ENCODE data around the gene LRRC8E. TPM values are rescaled to one million over a fixed set of nuclear protein-coding genes. Genes with fewer than 3 reads are reported as not detected.

LRRC8E gene
- total RNA-seq, 2 donors from 2014 or later, result 2.9 to 4.0 TPM

GRCh38 chr19:7843521-7843920 is 44.8 kb upstream of the LRRC8E start:
- H3K9ac ChIP-seq (ENCODE audit: low read depth in 2 of 2, low read length in 2 of 2), result no peak overlapping the region
- no peaks in the 10 kb centered on the region for H3K4me1 ChIP-seq
- no peak for TF ChIP-seq CTCF (IDR thresholded peaks at IDR 0.05)
- H3K36me3 ChIP-seq, result no peaks in the 10 kb centered on the region
- no peak for DNase-seq
- H3K9me3 ChIP-seq, result no peaks in the 10 kb centered on the region
- no peak overlapping the region for H3K4me3 ChIP-seq
- intact Hi-C loops (cut with DNase I), result no loop called here
- no peaks in the 10 kb centered on the region for H3K27me3 ChIP-seq
- H3K27ac ChIP-seq, result no peak overlapping the region

- intact Hi-C loops (cut with DNase I), result no loop called here
- H3K9ac ChIP-seq (ENCODE audit: low read depth in 2 of 2, low read length in 2 of 2), result no peak overlapping the region
- no peak for TF ChIP-seq CTCF (IDR thresholded peaks at IDR 0.05)
- H3K36me3 ChIP-seq, result no peaks in the 10 kb centered on the region
- H3K9me3 ChIP-seq, result no peaks in the 10 kb centered on the region
- no peaks in the 10 kb centered on the region for H3K4me1 ChIP-seq
- H3K27me3 ChIP-seq, result no peaks in the 10 kb centered on the region
- DNase-seq, result no peak
- H3K4me3 ChIP-seq, result no peak overlapping the region
- no peak overlapping the region for H3K27ac ChIP-seq
These were observed 43.9 kb upstream of the LRRC8E start for GRCh38 chr19:7844405-7844804.

GRCh38 chr19:7844951-7845350 is 43.4 kb upstream of the LRRC8E start:
- H3K36me3 ChIP-seq, result no peaks in the 10 kb centered on the region
- TF ChIP-seq CTCF (IDR thresholded peaks at IDR 0.05), result no peak
- H3K9me3 ChIP-seq, result no peaks in the 10 kb centered on the region
- intact Hi-C loops (cut with DNase I), result no loop called here
- no peaks in the 10 kb centered on the region for H3K4me1 ChIP-seq
- H3K4me3 ChIP-seq, result no peak overlapping the region
- H3K27me3 ChIP-seq, result no peaks in the 10 kb centered on the region
- no peak overlapping the region for H3K27ac ChIP-seq
- no peak for DNase-seq
- no peak overlapping the region for H3K9ac ChIP-seq (ENCODE audit: low read depth in 2 of 2, low read length in 2 of 2)

GRCh38 chr19:7845390-7846154 is 42.7 kb upstream of the LRRC8E start:
- H3K27me3 ChIP-seq, result no peaks in the 10 kb centered on the region
- DNase-seq, result no peak
- intact Hi-C loops (cut with DNase I), result no loop called here

GRCh38 chr19:7846155-7846646 is 42.1 kb upstream of the LRRC8E start:
- no peak for DNase-seq
- Histone ChIP-seq H3K4me3 (no peak overlapping the region), H3K27me3 (no peaks in the 10 kb centered on the region), H3K36me3 (no peaks in the 10 kb centered on the region), H3K4me1 (no peaks in the 10 kb centered on the region), H3K9me3 (no peaks in the 10 kb centered on the region), H3K27ac (no peak overlapping the region), H3K9ac (ENCODE audit: low read depth in 2 of 2, low read length in 2 of 2) (no peak overlapping the region)
- TF ChIP-seq CTCF (IDR thresholded peaks at IDR 0.05), result no peak
- intact Hi-C loops (cut with DNase I), result no loop called here

More at GRCh38 chr19:7845390-7846154, 42.7 kb upstream of the LRRC8E start:
- Histone ChIP-seq H3K9ac (ENCODE audit: low read depth in 2 of 2, low read length in 2 of 2) (no peak overlapping the region), H3K4me3 (no peak overlapping the region), H3K27ac (no peak overlapping the region), H3K4me1 (no peaks in the 10 kb centered on the region), H3K9me3 (no peaks in the 10 kb centered on the region), H3K36me3 (no peaks in the 10 kb centered on the region)
- no peak for TF ChIP-seq CTCF (IDR thresholded peaks at IDR 0.05)
